ENCODE results near the gene MOB4.

DNA sequence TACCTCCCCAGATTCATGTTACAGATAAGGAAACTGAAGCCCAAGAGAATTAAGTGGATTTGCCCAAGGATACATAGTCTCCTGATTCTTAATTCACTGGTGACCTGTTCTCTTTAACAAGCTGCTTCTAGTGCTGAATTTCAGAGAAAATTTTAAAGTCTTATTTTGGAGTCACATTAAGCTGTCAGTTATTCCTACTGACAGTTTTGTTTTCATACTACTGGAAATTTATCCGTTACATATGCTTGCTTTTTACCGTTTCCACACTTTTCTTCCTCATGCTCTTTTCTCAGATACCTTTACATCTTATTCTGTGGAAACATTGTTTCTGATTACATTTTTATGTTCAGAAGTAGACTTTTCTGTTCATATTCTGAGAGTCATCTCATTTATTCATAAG is 1.3 kb downstream of the MOB4 start:
- TF ChIP-seq, protein P1, sequence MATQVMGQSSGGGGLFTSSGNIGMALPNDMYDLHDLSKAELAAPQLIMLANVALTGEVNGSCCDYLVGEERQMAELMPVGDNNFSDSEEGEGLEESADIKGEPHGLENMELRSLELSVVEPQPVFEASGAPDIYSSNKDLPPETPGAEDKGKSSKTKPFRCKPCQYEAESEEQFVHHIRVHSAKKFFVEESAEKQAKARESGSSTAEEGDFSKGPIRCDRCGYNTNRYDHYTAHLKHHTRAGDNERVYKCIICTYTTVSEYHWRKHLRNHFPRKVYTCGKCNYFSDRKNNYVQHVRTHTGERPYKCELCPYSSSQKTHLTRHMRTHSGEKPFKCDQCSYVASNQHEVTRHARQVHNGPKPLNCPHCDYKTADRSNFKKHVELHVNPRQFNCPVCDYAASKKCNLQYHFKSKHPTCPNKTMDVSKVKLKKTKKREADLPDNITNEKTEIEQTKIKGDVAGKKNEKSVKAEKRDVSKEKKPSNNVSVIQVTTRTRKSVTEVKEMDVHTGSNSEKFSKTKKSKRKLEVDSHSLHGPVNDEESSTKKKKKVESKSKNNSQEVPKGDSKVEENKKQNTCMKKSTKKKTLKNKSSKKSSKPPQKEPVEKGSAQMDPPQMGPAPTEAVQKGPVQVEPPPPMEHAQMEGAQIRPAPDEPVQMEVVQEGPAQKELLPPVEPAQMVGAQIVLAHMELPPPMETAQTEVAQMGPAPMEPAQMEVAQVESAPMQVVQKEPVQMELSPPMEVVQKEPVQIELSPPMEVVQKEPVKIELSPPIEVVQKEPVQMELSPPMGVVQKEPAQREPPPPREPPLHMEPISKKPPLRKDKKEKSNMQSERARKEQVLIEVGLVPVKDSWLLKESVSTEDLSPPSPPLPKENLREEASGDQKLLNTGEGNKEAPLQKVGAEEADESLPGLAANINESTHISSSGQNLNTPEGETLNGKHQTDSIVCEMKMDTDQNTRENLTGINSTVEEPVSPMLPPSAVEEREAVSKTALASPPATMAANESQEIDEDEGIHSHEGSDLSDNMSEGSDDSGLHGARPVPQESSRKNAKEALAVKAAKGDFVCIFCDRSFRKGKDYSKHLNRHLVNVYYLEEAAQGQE (IDR thresholded peaks at IDR 0.05; ENCODE audit: low read depth, low read length): no peak
- no peak for TF ChIP-seq EP300 (IDR thresholded peaks at IDR 0.05; ENCODE audit: borderline replicate concordance in 1 of 2, control insufficient read depth in 1 of 2, low read depth in 2 of 2, low read length in 2 of 2)
- TF ChIP-seq BACH1 (IDR thresholded peaks at IDR 0.05; ENCODE audit: borderline replicate concordance): no peak
